ENCODE data around the gene IRAK1BP1.
"Not testable (repeated sequence)": the region's sequence is repeated elsewhere in the genome, so short reads cannot be mapped to it uniquely, and the experiment has no call there.

The IRAK1BP1 gene

DNA sequence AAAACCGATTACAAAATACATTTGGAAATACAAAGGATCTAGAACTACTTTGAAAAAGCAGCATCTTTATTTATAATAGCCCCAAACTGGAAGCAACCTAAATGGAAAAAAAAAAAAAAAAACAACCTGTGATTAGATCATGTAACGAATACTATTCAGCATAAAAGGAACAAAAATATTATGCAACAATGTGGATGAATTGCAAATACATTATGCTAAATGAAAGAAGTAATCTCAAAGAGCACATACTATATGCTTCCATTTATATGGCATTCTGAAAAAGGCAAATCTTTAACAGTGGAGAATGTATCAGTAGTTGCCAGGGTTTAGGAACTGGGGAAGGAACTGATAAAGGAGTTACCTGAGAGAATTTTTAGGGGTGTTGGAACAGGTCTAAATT, 28.9 kb downstream of the IRAK1BP1 start:
- DNase-seq, result no peak

DNA sequence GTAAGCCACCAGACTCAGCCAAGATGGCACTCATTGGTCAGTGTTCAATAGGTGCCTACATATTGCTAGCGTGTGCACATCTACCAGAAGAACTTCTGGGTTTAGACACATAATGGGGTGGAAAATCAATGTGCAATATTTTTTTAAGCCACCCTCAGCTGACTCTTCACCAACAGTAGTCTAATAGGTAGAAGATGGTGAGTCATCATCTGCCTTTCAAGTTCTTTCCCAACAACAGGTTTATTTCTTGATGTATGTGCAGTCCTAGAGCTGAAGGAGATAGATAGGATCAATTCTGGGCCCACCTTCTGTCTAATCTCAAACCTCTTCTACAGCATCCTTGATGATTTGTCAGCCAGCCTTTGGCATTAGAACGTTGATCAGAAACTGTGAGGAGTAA, 41.3 kb downstream of the IRAK1BP1 start:
- no peak for DNase-seq

DNA sequence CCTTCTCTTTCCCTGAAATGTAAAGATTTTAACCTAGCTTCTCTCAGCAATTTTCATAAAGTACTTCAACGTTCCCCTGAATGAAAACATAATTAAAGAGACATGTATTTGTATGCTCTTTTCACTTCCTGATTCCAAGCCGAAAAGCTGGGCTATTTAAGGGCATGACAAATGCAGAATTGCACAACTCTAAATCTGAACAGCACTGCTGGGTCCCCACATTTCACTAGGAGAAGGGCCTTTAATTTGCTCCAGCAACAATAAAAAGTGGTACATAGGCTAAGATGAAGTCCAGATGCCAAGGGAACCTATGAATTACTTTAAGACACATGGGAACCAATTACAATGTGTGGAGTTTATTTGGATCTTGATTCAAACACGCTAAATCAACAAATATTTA, 42.0 kb downstream of the IRAK1BP1 start:
- DNase-seq, result no peak

DNA sequence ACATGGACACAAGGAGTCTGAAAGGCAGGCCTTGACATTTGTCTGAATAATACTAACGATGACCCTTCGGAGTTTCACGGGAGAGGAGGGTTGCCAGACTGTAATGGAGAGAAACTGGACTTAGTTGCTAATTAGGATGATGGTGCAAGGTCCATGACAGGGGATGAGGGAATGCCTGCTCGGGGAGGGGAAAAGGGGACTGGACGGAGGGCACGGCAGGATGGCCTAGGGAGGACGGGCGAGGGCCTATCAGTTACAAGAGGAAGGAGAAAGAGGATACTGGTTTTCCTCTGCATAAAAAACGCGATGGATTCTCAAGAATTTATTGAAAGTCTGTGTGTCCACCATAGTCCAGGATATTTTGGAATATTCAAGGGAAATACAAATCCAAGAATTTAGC, 42.7 kb downstream of the IRAK1BP1 start:
- no peak for DNase-seq

DNA sequence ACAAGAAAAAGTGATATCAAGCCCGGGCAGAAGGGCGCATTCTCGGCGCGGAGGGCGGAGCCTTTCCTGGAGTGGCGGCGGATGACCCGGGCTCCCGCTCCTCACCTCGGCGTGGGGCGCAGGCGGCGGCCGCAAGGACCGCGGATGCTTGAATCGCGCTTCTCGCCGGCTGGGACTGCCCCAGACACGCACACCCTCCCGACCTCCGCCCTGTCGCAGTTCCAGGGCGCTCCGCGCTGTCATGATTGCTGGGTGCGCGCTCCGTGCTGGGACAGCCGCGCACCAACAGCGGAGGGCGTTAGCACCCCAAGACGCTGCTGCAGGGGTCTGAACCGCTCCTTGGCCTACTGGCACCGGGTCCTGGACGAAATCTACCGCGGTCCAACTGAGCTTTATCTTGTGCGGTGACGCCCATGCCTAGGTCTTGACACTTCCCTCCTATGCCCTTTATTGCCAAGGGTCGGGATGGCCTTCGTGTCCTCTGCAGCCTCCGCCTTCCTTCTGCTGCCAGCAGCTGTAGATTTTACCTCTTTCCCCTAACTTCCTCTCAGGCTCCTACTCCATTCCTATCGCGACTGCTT, 43.3 kb downstream of the IRAK1BP1 start:
- no peak for DNase-seq

DNA sequence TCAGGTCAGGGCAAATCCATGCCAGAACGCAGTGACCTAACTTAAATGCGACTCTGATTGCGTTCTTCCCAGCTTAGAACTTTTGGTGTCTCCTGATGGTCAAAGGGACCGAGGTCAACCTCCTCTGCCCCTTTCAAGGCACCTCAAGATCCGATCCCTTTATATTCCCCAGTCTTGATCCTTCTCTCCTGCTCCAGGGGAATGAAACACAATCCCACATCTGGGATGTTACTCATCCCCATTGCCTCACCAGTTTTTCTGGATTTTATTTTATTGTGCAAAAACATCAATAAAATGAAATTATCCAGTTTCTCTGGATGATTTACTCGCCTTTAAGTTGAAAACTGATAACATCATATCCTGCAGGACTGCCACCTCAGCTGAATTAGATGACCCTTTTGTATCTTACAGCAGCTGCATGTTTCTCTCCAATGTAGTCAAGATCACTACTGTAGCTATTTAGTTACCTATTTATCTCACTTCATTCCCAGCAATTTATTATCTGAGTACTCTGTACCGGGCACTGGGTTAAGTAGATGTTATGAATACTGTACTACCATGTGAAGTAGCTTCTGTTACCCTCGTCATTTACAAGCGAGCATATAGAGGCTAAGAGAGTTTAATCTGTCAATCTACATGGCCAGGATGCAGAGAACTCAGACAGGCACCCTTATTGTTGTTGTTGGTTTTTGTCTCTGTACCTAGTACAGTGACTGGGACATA, 44.0 kb downstream of the IRAK1BP1 start:
- DNase-seq, result no peak

DNA sequence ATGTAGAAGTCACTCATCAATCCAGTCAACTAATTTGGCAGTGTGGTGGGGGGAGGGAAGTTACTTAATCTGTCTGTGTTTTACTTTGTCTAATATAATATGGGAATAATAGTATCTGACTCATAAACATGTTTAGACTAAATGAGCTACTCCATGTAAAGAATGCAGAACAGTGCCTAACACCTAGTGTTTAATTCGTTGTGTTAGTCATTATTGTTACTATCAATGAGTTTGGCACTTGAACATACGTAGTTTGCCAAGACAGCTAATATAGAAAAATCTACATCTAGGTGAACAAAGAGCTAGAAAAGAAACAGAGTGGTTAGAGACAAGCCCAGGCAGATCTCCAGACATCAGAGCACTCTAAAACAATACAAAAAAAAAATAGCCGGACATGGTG, 49.1 kb downstream of the IRAK1BP1 start:
- DNase-seq, result no peak

DNA sequence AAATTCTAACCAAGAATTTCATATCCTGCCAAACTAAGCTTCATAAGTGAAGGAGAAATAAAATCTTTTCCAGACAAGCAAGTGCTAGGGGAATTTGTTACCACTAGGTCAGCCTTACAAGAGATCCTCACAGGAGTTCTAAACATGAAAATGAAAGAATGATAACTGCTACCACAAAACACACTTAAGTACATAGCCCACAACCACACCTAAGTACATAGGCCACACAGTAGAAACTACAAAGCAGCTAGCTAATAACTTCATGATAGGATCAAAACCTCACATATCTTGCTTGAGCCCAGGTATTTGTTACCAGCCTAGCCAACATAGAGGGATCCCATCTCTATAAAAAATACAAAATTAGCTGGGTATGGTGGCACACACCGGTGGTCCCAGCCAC, 50.4 kb downstream of the IRAK1BP1 start:
- DNase-seq, result no peak

DNA sequence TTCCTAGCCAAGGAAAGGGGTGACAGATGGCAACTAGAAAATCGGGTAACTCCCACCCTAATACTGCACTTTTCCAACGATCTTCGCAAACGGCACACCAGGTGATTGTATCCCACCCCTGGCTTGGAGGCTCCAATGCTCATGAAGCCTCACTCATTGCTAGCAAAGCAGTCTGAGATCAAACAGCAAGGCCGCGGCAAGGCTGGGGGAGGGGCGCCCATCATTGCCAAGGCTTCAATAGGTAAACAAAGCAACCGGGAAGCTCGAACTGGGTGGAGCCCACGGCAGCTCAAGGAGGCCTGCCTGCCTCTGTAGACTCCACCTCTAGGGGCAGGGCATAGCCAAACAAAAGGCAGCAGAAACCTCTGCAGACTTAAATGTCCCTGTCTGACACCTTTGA, 53.8 kb downstream of the IRAK1BP1 start:
- not testable (repeated sequence) for DNase-seq

DNA sequence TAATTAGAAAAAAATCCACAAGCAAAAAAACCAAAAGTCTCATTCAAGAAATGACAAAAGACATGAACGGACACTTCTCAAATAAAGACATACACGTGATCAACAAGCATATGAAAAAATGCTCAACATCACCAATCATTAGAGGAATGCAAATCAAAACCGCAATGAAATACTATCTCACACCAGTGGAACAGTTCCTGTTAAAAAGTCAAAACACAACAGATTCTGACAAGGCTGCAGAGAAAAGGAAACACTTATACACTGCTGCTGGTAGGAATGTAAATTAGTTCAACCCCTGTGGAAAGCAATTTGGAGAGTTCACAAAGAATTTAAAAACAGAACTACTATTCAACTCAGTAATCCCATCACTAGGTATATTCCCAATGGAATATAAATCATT, 58.0 kb downstream of the IRAK1BP1 start:
- no peak for DNase-seq

DNA sequence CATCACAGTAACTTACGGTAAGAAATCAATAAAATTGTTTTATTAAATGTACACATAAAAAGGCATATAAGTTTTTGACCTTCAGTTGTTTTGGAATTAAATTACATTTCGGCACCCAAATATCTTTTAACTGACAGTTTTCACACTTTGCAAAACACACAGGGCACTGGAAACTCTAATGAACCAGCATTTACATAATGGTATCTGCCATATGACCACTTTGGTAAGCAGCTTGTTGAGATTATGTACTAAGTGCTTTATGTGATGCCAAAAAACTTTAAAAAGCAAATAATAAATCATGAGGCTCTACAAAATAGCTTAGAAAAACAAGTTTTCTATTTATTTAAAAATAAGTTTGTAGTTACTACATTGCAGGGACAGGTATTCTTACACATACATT, 68.2 kb downstream of the IRAK1BP1 start:
- no peak for DNase-seq

DNA sequence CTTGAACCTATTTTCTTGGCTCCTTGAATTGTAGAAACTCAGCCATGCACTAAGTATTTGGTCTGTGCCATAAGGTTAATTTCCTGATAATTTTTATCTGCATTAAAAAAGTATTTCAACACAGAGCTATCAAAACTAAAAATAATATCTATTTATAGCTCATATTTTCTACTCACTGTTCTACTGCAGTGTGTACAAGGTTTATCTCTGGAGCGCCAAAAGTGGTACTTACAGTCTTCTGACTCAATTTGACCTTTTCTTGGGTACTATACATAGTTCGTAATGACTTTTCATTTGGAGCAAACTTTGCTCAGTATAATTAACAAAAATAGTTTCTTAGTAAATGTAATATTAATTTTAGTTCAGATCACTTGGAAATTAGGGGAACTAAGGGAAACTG, 69.2 kb downstream of the IRAK1BP1 start:
- DNase-seq, result no peak

DNA sequence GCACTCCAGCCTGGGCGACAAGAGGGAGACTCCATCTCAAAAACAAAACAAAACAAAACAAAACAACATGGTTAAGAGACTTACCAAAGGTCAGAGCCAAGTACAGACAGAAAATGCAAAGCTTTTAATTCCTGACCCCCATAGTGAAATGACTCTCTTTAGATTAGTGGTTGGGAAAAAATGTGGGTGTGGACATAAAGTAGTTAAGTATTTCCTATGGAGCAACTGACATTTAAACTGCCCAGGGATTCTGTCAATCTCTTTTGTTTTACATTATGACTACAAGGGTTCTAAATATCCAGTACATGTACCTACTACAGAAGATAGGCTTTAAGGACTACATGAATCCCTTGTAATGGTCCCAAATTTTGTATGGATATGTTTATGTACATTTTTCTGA, 75.1 kb downstream of the IRAK1BP1 start:
- no peak for DNase-seq

DNA sequence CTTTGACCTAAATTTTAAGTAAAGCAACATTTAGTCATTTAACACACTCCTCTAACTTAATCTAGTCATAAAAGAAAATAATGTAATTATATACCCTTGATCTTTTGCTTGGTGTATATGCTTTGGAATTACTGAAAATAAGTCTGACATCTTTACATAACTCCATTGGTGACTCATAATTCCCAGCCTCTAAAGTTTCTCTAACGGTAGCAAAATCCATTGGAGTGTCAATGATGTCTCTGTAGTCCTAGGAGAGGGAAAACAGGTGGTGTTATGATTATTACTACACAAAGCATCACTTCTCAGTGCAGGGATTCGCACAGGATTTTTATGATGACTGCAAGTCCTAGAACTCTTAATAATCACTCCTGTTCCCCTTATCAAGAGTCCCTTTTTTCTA, 80.2 kb downstream of the IRAK1BP1 start:
- no peak for DNase-seq

DNA sequence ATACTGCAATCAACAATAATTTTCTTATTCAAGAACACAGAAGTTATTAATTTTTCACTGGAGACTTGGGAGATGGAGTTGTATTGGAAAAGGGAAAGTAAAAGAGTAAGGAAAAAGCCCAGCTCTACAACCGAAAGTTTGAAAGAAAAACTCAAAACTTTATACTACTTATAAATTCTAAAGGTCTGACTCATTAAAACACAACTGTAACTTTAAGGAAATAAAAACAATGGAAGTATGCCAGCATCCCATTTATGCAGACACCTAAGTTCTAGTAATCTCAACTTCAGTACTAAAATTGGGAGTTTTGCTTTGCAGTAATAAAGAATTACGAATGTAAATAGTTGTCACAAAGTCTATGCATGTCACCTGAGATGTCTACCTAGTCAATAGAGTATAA, 80.6 kb downstream of the IRAK1BP1 start:
- DNase-seq, result no peak

DNA sequence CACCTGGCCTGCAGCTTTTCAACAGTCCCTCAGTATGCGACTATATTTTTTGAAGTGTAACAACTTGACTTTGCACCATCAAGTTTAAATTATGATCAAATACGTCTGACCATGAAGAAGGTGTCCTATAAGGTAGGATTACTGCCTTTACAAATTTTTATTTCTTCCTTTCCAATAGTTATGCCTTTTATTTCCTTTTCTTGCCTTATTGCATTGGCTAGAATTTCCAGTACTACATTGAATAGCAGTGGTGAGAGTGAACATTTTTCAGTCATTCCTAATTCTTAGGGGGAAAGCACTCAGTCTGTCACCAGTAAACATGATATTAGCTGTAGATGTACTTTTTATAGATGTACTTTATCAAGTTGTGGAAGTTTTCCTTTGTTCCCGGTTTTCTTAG, 81.4 kb downstream of the IRAK1BP1 start:
- no peak for DNase-seq

DNA sequence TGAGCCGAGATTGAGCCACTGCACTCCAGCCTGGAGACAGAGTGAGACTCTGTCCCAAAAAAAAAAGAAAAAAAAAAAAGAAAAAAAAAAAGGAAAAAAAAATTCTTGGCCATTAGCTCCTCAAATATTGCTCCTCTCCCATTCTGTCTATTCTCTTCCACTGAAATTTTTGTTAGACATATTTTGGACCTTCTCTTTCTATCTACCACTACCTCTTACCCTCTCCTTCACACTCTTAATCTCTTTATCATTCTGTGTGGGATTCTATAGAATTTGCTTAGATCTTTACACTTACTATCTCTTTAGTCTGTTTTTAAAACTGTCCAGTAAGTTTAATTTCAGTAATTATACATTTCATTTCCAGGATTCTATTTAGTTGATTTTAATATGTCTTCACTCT, 85.0 kb downstream of the IRAK1BP1 start:
- no peak for DNase-seq
